NOMO-1 (cell line): ENCODE measurements around the gene CEP85L.

ENCODE experiments used
- DNase-seq, 2 experiments: peaks; one replicate each; lab custom pipeline; 2025; ENCODE audit not compliant: unreplicated experiment in 2 of 2; lab: John Stamatoyannopoulos, UW

CEP85L gene

GRCh38 chr6:118504611-118505010, 146.8 kb downstream of the CEP85L start:
- no peak for DNase-seq

- DNase-seq: no peak
Measured at GRCh38 chr6:118502169-118502568, 149.2 kb downstream of the CEP85L start.

DNA sequence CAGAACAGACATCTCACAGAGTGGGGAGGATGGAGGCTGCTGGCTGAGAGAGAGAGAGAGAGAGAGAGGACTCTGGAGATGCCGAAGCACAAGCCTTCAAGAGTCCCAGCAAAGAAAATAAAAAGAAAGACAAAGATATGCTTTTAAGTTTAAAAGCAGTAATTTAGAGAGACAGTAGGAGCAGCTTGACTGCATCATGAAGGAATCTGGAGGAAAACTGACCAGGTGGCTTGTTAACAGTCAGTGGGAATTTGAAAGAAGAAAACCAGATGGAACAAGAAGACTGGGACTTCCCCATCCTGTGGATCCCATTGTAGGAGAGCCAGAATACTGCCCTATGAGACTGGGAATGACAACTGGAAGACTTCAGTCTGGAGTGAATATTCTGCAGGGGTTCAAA, 149.6 kb downstream of the CEP85L start:
- DNase-seq: no peak

DNA sequence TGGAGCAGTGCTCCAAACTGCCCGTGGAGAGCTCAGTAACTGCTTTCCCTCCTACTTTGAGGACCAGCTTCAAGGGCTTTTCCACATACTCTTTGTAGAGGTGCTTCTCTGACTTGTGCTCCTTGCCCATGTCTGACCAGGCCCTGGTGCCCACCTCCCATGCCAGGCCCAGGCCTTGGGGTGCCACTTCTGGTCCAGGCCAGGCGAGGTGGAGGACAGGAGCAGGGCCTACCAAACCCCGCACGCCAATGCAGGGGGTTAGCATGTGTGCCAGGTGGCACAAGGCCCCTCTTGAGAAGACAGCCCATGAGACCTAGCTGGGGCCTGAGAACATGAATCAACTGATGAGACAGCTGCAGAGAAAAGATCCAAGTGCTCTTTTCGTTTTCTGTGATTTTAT, 150.3 kb downstream of the CEP85L start:
- no peak for DNase-seq

DNA sequence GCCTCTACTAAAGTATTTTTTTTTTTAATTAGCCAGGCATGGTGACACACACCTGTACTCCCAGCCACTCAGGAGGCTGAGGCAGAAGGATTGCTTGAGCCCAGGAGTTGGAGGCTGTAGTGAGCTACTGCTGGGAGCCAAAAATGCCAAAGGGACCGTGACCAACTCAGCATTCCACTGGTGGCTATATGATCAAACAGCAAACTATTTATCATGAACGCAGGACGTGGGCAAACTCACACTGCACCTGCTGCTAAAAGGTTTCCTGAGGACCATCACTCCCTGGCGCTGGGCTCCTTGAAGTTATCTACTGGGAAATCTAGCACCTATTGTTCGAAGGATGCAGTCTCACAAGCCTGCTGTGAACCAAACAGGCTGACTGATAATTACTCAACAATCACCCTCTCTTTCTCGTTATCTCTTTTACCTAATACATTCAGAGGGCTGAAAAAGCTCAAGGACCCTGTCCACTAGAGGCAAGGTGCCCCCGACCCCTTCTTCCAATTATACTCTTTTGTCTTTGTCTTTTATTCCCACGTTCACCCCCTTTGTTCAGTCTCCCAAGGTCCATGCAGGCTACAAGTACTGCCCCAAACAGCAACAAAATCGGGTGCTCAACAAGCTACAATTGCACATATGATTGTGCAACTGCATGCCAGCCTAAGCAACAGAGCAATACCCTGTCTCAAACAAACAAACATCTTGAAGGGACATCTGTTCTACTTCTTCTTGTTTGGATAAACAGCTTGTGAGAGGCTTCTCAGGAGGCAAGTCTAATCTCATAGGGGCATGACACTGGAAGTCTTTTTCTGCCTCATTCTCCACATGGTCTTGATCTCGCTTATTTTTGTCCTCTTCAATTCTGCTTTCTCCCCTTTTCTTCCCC, 151.0 kb downstream of the CEP85L start:
- no peak for DNase-seq

- no peak for DNase-seq
Measured at GRCh38 chr6:118495485-118496280, 155.7 kb downstream of the CEP85L start.

GRCh38 chr6:118494091-118494490, 157.3 kb downstream of the CEP85L start:
- DNase-seq: no peak

- no peak for DNase-seq
Measured at GRCh38 chr6:118489990-118490389, 161.4 kb downstream of the CEP85L start.

- DNase-seq: no peak
Measured at GRCh38 chr6:118488631-118489030, 162.8 kb downstream of the CEP85L start.

- no peak for DNase-seq
Measured at GRCh38 chr6:118485601-118486550, 165.5 kb downstream of the CEP85L start.

DNA sequence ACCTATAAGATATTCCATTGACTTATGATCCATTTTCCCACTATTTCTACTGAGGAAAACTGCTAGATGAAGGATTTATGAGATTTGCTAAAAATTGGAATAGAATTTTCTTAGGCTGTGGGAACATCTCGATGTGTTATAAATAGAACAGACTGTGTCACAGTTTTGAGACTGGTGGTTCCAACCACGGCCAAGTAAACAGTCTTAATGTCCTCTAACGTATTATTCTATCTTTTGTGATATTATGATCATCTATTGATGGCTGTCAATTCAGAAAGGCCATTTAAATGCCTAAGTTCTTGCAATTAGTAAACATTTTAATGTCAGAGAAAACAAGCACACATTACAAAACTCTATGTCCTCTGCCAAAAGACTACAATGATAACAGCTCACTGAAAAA, 174.8 kb downstream of the CEP85L start:
- no peak for DNase-seq

DNA sequence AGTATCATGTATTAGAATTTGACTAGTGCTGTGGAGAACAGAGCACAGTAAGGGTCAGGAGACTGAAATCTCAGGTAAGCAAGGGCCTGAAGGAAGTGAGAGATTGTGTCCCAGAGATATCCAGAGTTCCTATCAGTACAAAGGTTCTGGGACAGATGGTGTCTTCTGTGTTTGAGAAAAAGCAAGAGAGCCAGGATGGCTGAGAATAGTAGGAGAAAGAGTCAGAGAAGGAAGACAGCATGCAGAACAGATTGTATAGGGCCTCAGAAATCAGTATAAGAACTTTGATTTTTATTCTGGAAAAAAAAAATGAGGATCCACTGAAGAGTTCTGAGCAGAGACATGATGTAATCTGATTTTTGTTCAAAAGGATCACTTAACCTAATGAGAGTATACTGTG, 178.1 kb downstream of the CEP85L start:
- no peak for DNase-seq

DNA sequence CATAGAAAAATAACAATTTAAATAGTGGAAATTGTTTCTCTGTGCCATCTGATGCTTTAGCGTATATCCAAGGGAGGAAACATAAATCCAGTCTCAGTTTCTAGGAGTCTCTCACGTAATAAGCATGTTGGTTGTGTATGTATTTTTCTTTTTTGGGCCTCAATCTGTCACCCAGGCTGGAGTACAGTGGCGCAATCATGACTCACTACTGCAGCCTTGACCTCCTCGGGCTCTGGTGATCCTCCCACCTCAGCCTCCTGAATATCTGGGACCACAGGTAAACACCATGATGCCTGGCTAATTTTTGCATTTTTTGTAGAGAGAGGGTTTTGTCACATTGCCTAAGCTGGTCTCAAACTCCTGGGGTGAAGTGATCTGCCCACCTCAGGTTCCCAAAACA, 181.9 kb downstream of the CEP85L start:
- DNase-seq: no peak

DNA sequence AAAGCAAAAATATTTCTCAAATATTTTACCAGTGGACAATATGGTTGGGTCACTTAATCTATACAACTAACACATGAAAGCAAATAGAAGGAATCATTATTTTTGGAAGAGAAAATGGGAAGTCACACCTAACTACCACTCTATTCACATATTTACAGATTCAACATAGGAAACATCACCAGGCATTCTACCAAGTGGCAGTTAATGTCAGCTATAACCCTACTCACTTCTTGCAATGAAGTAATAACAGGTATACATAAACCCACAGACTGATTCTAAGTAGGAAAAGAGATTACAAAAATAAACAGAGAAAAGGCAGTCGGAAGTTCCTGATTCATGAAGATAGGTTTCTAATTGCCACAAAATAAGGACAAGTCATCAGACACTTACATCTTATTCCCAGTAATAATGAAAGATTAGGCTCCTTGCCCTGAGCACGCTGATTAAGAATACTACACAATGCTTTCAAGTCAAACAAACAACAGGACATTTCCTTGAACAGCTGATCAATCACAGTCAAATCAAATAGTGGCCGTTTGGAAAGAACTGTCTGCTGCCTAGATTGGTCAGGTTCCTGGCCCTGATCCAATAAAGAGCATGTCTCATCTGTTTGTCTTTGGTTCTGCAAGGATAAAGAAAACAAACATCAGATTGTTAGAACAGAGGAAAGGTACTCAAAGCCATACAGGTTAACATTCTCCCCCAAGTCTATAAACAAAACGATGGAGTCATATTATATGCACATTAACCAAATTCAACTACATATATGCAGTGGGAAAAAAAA, 182.5 kb downstream of the CEP85L start:
- no peak for DNase-seq

GRCh38 chr6:118467181-118467580, 184.2 kb downstream of the CEP85L start:
- DNase-seq: no peak

- DNase-seq: no peak
Measured at GRCh38 chr6:118464620-118465019, 186.8 kb downstream of the CEP85L start.

GRCh38 chr6:118460958-118461470, 190.4 kb downstream of the CEP85L start:
- DNase-seq: no peak

- DNase-seq: no peak
Measured at GRCh38 chr6:118456982-118457381, 194.4 kb downstream of the CEP85L start.

DNA sequence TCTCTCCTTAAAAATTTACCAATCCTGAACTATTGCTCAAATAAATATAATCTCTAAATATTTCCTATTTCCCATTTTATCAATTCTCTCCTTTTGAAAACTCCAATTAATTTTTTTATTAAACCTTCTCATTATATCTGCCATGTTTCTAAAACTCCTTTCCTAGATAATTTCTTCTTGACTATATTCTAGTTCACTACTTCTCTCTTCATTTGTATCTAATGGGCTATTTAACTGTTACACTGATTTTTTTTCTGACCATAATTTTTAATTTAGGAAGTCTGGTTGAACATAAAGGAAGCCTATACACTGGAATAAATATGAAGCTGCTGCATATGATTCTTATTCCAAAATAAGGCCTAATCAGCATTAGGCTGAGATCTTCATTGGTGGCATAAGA, 199.6 kb downstream of the CEP85L start:
- no peak for DNase-seq

GRCh38 chr6:118444796-118445195, 206.6 kb downstream of the CEP85L start:
- DNase-seq: no peak
